HG03521 (cell line): ENCODE results near the gene PARD3.

Source experiments
- ATAC-seq: cut with Tn5 transposase; IDR thresholded peaks from one replicate; pipeline ENCODE4 v1.9.1; 2021; ENCODE audit warnings: mild to moderate bottlenecking, moderate library complexity; ENCODE audit not compliant: unreplicated experiment

PARD3 gene

GRCh38 chr10:34102893-34103506 lies 712.1 kb downstream of the PARD3 start:
- no peak for ATAC-seq

GRCh38 chr10:34102237-34102673 lies 712.8 kb downstream of the PARD3 start:
- ATAC-seq, result no peak

- no peak for ATAC-seq
Measured at GRCh38 chr10:34101001-34101400, 714.1 kb downstream of the PARD3 start.

GRCh38 chr10:34098821-34099567 lies 716.1 kb downstream of the PARD3 start:
- no peak for ATAC-seq

GRCh38 chr10:34097682-34098081 lies 717.4 kb downstream of the PARD3 start:
- no peak for ATAC-seq

DNA sequence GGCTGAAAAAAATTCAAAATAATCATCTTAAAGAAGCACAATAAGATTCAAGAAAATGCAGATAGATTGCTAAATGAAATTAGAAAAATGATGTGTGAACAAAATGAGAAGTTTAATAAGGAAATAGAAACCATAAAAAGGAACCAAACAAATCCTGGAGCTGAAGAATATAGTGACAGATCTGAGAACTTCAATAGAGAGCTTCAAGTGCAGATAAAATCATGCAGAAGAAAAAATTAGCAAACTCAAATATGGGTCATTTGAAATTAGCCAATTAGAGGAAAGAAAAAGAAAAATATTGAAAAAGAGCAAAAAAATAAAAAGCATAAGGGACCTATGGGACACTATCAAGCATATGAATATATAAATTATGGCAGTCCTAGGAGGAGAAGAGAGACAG lies 720.1 kb downstream of the PARD3 start:
- ATAC-seq, result no peak

GRCh38 chr10:34094146-34094696 lies 720.9 kb downstream of the PARD3 start:
- no peak for ATAC-seq

DNA sequence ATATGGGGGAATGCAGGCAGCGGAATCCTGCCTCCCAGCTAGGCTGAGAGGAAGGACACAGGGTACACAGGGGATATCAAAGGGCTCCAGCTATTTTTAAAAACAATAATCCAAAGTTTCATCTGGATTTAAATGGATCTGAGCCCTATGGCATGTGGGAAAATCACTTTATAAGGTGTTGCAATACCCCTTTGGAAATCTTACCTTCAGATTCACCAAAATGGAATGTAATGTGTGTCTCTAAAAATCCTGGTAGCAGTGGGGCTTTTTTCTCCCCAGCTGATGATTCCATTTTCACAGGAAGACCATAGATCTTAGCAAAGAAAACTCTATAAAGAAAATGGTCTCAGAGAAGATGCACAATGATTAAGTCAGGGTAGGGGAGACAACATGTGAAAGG lies 722.2 kb downstream of the PARD3 start:
- ATAC-seq, result no peak

DNA sequence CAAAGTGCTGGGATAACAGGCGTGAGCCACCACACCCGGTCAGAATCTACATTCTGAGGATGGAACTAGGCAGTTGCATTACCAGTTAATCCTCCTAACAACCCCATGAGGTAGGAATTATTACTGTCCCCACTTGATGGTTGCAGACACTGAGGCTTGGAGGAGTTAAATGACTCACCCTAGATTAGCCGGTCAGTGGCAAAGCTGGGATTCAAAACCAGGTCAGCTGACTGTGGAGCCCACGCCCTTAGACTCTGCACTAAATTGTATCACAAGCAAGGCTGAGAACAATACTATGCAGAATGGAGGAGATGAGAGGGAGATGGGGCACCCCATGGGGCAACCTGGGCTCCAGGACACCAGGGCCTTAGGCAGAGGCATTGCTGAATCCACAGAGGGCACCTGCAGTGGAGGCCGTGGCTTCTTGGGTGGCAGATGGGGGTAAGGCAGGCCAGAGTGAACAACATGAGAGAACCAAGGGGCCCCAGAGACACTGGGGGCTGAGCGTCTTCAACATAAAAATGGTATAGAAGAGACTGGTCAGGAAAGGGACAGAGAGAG lies 723.4 kb downstream of the PARD3 start:
- no peak for ATAC-seq

GRCh38 chr10:34089253-34089652 lies 725.8 kb downstream of the PARD3 start:
- no peak for ATAC-seq

DNA sequence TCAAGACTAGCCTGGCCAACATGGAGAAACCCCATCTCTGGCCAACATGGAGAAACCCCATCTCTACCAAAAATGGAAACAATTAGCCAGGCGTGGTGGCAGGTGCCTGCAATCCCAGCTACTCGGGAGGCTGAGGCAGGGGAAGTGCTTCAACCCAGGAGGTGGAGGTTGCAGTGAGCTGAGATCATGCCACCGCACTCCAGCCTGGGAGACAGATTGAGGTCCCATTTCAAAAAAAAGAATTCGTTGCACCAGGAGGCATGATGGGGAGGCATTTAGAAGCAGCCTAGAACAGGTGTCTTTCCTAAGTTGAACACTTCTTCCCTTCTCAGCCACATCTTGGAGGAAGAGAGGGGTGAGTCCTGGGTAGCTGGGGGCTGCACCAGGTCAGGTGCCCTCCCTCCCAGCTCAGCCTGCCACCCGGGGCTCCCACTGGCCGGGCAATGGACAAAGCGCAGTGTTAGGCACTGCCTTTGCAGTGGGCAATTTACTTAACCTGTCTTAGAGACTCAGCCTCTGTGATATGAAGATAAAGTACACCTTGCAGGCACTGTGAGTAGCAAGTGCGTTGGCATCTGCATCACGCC lies 726.8 kb downstream of the PARD3 start:
- ATAC-seq, result no peak

GRCh38 chr10:34087095-34087418 lies 728.0 kb downstream of the PARD3 start:
- ATAC-seq, result no peak

DNA sequence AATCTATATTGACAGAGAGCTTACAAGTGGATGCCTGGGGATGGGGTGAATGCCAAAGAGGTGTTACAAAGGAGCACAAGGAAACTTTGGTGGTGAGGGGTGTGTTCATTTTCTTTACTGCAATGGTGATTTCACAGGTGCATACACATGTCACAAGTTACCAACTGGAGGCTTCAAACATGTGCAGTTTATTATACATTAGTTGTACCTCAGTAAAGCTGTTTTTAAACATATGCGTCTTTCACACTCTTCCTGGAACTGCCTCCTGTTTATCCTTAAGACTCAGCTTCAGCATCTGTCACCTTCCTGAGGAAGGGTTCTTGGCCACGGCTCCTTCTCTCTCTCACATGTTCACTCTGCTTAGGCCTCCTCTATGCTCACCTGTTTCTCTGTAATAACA lies 731.5 kb downstream of the PARD3 start:
- no peak for ATAC-seq

DNA sequence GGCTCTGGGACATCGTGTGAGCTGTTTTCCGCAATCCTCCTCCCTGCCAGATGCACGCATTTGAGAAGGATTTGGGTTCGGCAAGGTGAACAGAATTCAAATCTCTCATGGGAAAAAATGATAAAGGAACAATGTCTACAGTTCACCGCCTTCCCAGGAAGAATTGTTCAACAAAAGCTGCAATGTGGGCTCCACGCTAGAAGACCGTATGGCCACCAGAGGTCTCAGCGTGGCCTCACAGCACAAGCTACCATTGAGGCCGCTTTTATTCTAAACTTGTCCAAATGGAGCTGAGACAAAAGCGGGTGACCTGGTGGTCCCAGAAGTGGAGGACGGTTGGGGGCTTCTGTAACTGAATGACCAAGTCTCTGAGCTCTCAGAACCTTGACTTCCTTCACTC lies 733.1 kb downstream of the PARD3 start:
- no peak for ATAC-seq

- ATAC-seq, result no peak
Measured at GRCh38 chr10:34081347-34081743, 733.8 kb downstream of the PARD3 start.

DNA sequence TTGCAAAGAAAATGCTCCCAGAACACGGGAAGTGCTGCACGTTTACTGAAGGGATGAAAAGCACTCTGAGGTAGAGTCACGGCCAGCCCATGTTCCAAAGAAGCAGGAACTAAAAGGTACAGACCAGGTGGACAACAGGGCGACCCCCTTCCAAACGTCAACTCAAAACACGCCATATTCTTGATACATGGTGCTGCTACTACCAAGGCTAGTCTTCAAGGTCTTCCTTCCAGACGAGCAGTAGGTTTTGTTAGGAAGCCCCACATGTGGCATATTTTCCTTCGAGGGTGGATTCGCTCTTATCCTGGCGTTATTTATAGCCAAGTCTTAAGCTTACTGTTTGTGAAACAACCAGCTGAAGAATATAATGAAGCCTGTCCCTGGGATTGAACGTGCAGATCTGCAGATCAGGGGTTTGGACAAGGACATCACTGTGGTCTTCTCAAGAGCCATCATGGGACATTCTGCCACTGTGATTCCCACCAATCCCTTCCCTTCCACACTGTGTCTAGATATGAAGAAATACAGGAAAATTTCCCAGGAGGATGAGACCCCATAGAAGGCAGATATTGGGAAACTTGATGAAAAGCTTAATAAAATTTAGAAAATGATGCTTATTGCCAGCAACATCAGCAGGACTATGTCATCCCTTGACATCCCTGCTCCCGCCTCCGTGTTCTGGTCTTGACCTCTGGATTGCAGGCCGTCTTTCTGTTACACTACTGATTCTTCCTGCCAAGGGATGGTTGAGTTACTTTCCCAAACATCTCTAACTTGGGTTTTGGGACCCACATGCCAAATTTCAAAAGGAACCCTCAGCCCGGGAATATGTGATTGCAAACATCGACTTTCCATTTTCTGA lies 734.4 kb downstream of the PARD3 start:
- ATAC-seq, result no peak

DNA sequence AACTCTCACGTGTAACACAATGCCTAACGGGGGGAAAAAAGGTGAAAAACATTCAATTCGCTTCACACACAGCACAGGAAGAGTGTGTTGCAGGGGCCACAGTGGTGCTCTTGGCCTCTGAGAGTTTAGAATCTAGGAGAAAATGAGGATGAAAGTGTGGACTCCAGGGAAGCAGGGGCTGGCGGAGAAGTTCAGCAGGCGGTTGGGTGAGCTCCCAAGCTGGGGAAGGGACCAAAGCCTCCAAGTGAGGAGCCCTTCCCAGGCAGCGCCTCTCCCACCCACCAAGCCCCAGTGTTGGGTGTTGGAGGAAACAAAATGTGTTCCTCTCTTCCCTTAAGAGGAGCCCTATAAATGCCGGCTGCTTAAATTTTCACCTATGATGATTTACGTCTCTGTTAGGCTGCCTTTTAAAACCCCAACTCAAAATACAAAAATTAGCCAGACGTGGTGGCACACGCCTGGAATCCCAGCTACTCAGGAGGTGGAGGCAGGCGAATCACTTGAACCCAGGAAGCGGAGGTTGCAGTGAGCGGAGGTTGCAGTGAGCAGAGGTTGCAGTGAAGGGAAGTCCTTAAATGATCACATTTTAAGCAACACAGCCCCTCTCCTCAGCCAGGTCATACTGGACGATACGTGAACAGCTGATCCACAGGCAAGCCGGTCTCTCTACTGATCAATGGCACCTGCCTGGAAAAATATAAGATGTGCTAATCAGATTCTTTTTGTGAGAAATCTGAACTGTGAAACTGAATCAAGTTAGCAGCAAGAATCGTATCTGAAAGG lies 735.2 kb downstream of the PARD3 start:
- no peak for ATAC-seq

DNA sequence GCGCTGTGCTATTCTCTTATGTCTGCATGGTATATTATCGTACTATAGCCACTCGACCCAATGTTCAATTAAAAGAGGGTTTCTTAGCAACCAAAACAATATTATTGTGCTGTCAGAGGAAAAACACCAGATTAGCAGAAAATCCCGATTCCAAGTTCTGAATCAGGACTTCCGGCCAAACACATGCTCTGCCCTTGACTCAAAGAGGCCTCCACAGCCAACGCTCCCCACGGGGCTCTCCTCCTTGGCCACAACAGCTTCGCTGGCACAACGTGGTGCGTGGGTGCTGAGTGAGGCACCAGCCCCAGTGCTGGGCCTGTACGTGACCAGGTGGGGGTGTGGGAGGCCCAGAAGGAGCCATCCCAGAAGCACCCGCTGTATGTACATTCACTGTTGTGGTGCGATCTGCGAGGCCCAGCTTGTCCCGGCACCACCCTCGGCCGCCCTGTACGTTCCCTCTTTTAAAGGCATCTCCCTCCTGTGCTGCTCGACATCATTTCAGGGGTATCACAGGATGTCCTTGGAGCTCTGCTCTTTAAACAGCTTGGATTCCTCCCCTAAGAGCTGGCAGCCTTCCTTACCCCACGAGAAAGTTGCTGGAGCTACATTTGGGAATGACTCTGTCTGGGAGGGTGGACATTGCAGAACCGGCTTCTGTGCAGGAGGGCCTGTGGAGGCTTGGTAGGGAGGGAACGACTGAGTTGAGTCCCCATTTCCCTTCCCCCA lies 736.2 kb downstream of the PARD3 start:
- no peak for ATAC-seq

GRCh38 chr10:34078017-34078744 lies 736.9 kb downstream of the PARD3 start:
- ATAC-seq, result no peak
